PC-9 (cell line): ENCODE data around the gene NEUROD2. TPM values are rescaled to one million over a fixed set of nuclear protein-coding genes. Genes with fewer than 3 reads are reported as not detected.

Source experiments
- BruUV-seq: library from RNA; stranded (reverse); fragments of 400-500 nt; replicated peaks from 2 replicates; lab custom pipeline; 2021; lab: Mats Ljungman, UMichigan
- CTCF ChIA-PET: fragments of 300-600 bp; sonication (Branson Sonifier 250); formaldehyde crosslinking; loops from one replicate; lab custom pipeline; 2022; ENCODE audit warnings: antibody characterized with exemption; lab: Charles Lee
- POLR2A ChIA-PET: fragments of 300-600 bp; sonication (Branson Sonifier 250); formaldehyde crosslinking; loops from one replicate; lab custom pipeline; 2022; ENCODE audit warnings: antibody characterized with exemption; ENCODE audit not compliant: unreplicated experiment; lab: Charles Lee
- DNase-seq, 2 experiments: peaks; one replicate each; pipeline versions ENCODE4 v3.0.0 to v3.0.0-alpha.2; 2015 to 2022; ENCODE audit warnings: mixed read lengths in 1 of 2
- H2AFZ ChIP-seq: fragments of 200-600 bp; sonication (generic); 2 replicates; pipeline ENCODE4 v1.8.1; 2017; ENCODE audit warnings: antibody characterized with exemption
- H3F3A ChIP-seq: fragments of 200-600 bp; sonication (generic); 2 replicates; pipeline ENCODE4 v1.8.1; 2017; ENCODE audit warnings: antibody characterized with exemption, mild to moderate bottlenecking, low read depth; ENCODE audit not compliant: insufficient read depth
- H3K27ac ChIP-seq: fragments of 200-600 bp; sonication (generic); 2 replicates; pipeline ENCODE4 v1.6.1; 2016; ENCODE audit warnings: mixed run types
- H3K27me3 ChIP-seq: fragments of 200-600 bp; sonication (generic); 2 replicates; pipeline ENCODE4 v1.6.1; 2016; ENCODE audit warnings: low read depth, mixed run types; ENCODE audit not compliant: insufficient read depth
- H3K36me3 ChIP-seq: fragments of 200-600 bp; sonication (generic); 2 replicates; pipeline ENCODE4 v1.6.1; 2016; ENCODE audit warnings: low read depth, mixed run types
- H3K4me1 ChIP-seq: fragments of 200-600 bp; sonication (generic); replicated peaks from 2 replicates; pipeline ENCODE4 v1.6.1; 2016; ENCODE audit warnings: mixed run types; ENCODE audit not compliant: insufficient read depth
- H3K4me2 ChIP-seq: fragments of 200-600 bp; sonication (generic); 2 replicates; pipeline ENCODE4 v1.6.1; 2017; ENCODE audit warnings: mixed run types
- H3K4me3 ChIP-seq: fragments of 200-600 bp; sonication (generic); 2 replicates; pipeline ENCODE4 v1.6.1; 2016; ENCODE audit warnings: mixed run types
- H3K79me2 ChIP-seq: fragments of 200-600 bp; sonication (generic); 2 replicates; pipeline ENCODE4 v1.6.1; 2017; ENCODE audit warnings: low read depth, mixed run types
- H3K9me2 ChIP-seq: fragments of 200-600 bp; sonication (generic); 2 replicates; pipeline ENCODE4 v1.8.1; 2017; ENCODE audit warnings: mild to moderate bottlenecking; ENCODE audit not compliant: insufficient read depth
- H3K9me3 ChIP-seq: fragments of 200-600 bp; sonication (generic); 2 replicates; pipeline ENCODE4 v1.8.1; 2016; ENCODE audit warnings: low read depth; ENCODE audit not compliant: insufficient read depth
- H4K20me1 ChIP-seq: fragments of 200-600 bp; sonication (generic); 2 replicates; pipeline ENCODE4 v1.8.1; 2017; ENCODE audit not compliant: insufficient read depth
- EZH2 ChIP-seq: fragments of 200-600 bp; sonication (generic); IDR thresholded peaks from 2 replicates; pipeline ENCODE4 v1.8.0; 2017; ENCODE audit warnings: antibody characterized with exemption, low read depth
- intact Hi-C: fragments of 100-400 bp; cut with micrococcal nuclease; formaldehyde crosslinking; loops from one replicate; pipeline ENCODE4 v1.10.0; 2022; ENCODE audit not compliant: unreplicated experiment
- total RNA-seq: library from RNA; stranded (reverse); gene quantifications from 2 replicates; pipeline ENCODE4 v1.2.3, GENCODE V29; 2021
- TF ChIP-seq, protein P1 (sequence below): fragments of 200-600 bp; sonication (generic); conservative IDR thresholded peaks from 2 replicates; pipeline ENCODE4 v1.6.1; 2017; ENCODE audit warnings: mixed run types, antibody characterized with exemption, mild to moderate bottlenecking, moderate library complexity

Gene NEUROD2
- total RNA-seq, 1 experiment from 2014 or later: not detected

- 0 out of 2 replicates have a peak, but pooled peaks have one; percentile 21 for TF ChIP-seq EZH2
- TF ChIP-seq, protein P1, sequence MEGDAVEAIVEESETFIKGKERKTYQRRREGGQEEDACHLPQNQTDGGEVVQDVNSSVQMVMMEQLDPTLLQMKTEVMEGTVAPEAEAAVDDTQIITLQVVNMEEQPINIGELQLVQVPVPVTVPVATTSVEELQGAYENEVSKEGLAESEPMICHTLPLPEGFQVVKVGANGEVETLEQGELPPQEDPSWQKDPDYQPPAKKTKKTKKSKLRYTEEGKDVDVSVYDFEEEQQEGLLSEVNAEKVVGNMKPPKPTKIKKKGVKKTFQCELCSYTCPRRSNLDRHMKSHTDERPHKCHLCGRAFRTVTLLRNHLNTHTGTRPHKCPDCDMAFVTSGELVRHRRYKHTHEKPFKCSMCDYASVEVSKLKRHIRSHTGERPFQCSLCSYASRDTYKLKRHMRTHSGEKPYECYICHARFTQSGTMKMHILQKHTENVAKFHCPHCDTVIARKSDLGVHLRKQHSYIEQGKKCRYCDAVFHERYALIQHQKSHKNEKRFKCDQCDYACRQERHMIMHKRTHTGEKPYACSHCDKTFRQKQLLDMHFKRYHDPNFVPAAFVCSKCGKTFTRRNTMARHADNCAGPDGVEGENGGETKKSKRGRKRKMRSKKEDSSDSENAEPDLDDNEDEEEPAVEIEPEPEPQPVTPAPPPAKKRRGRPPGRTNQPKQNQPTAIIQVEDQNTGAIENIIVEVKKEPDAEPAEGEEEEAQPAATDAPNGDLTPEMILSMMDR: no peak
- no TSS peak for BruUV-seq
- CTCF ChIA-PET: no interaction called here
- H3K9me3 ChIP-seq: no peaks in the 10 kb centered on the region
- no peaks in the 10 kb centered on the region for H3K4me1 ChIP-seq
- no peaks in the 10 kb centered on the region for H3F3A ChIP-seq
- DNase-seq: no peak
- H4K20me1 ChIP-seq: no peaks in the 10 kb centered on the region
- no peak overlapping the region for H3K4me2 ChIP-seq
- peaks cover 98% of the 10 kb centered on the region for H3K27me3 ChIP-seq
- H3K27ac ChIP-seq: no peak overlapping the region
- H3K4me3 ChIP-seq: no peak overlapping the region
- intact Hi-C loops: no loop called here
- no peaks in the 10 kb centered on the region for H3K79me2 ChIP-seq
- no peaks in the 10 kb centered on the region for H3K9me2 ChIP-seq
- no peaks in the 10 kb centered on the region for H3K36me3 ChIP-seq
- POLR2A ChIA-PET: no interaction called here
- H2AFZ ChIP-seq: no peak overlapping the region
These were observed 9.1 kb downstream of the NEUROD2 start for GRCh38 chr17:39598630-39599003.

- Histone ChIP-seq H3K9me2 (no peaks in the 10 kb centered on the region), H3K36me3 (no peaks in the 10 kb centered on the region), H3F3A (no peaks in the 10 kb centered on the region), H4K20me1 (no peaks in the 10 kb centered on the region), H3K4me2 (no peak overlapping the region), H3K27ac (no peak overlapping the region), H3K27me3 (peaks cover 96% of the 10 kb centered on the region), H3K9me3 (no peaks in the 10 kb centered on the region), H2AFZ (no peak overlapping the region), H3K4me1 (no peaks in the 10 kb centered on the region), H3K4me3 (no peak overlapping the region), H3K79me2 (no peaks in the 10 kb centered on the region)
- no TSS peak for BruUV-seq
- intact Hi-C loops: no loop called here
- ChIA-PET CTCF (no interaction called here), POLR2A (no interaction called here)
- TF ChIP-seq, protein P1: no peak
- TF ChIP-seq EZH2: no peak
- no peak for DNase-seq
These were observed 9.7 kb downstream of the NEUROD2 start for GRCh38 chr17:39598047-39598481.

DNA sequence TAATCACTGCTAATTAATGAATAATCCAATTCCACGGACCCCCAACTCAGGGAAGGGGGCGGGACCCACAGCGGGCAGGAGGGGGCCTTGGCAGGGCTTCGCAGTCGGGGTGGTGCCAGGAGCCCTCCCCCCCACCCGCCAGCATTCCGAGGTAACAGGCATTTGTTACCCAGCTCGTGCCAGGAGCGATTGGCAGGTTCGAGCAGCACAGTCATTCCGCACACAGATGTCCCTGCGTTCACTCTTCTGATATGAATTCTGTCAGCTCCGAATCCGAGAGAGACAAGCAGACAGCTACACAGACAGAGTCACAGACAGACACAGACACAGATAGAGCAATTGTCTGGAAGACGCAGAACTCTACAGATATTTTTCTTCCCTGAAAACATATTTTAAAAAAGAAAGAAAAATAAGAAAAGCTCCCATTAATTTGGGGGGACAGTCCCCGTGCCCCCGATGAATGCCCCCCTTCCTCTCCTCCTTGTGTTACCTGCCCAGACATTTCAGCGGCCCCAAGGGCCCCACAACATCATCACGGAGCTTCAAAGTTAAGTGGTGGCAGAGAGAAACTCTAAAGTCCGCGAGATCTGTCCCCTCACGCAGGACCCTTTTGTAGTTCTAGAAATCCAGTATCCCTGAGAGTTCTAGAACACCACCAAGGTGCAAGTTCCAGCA, 10.2 kb downstream of the NEUROD2 start:
- BruUV-seq: no TSS peak
- no peak for TF ChIP-seq EZH2
- TF ChIP-seq, protein P1: no peak
- Histone ChIP-seq H3K4me2 (no peak overlapping the region), H3K9me2 (no peaks in the 10 kb centered on the region), H3K9me3 (no peaks in the 10 kb centered on the region), H2AFZ (no peak overlapping the region), H3K4me1 (no peaks in the 10 kb centered on the region), H3F3A (no peaks in the 10 kb centered on the region), H3K27me3 (peaks cover 90% of the 10 kb centered on the region), H3K79me2 (no peaks in the 10 kb centered on the region), H3K4me3 (no peak overlapping the region), H4K20me1 (no peaks in the 10 kb centered on the region), H3K36me3 (no peaks in the 10 kb centered on the region), H3K27ac (no peak overlapping the region)
- intact Hi-C loops: no loop called here
- ChIA-PET CTCF (no interaction called here), POLR2A (no interaction called here)
- DNase-seq: no peak
